ENCODE measurements around the gene AHNAK2.

AHNAK2 gene

GRCh38 chr14:105014032-105014431 lies 35.9 kb upstream of the AHNAK2 start:
- H3K4me3 ChIP-seq (ENCODE audit: low read depth in 1 of 2, low read length in 1 of 2): no peak overlapping the region
- peaks cover under 1 to 7% of the 10 kb centered on the region in 2 experiments for H3K4me1 ChIP-seq (ENCODE audit: control insufficient read depth in 1 of 2, insufficient read depth in 1 of 2, low read depth in 1 of 2, low read length in 1 of 2)

DNA sequence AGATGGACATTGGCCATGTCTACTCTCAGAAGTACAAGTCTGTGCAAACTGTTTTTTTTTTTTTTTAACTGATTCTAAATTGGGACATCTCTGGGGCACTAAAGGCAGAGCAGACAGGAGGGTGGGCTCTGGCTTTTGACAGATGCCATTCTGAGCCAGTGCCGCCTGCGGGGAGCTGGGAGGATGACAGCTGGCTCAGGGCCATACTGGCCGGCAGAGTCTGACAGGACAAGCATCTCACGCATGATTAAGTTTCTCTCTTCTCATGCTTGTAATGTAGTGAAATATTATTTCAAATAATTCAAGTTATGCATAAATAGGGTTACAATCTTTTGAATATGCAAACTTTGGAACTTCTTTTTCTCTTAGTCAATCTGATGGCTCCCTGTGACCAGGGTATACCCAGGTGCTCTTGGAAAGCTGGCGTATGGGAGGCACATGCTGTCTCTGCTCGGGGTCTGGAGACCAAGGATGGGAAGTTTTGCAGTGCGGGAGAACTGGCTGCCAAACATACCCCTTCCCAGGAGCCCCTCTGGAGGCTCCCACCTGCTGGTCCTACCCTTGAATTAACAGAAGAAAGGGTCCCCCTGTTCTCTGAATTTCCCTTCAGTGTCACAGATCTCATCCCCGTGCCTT lies 35.1 kb upstream of the AHNAK2 start:
- H3K36me3 ChIP-seq: peaks cover 33% of the 10 kb centered on the region
- peaks cover 0 to 4% of the 10 kb centered on the region in 2 experiments for H3K4me1 ChIP-seq (ENCODE audit: control insufficient read depth in 1 of 2, insufficient read depth in 1 of 2, low read depth in 1 of 2, low read length in 1 of 2)
- no peaks in the 10 kb centered on the region for H3K9me3 ChIP-seq
- H3K27me3 ChIP-seq: no peaks in the 10 kb centered on the region
- H3K27ac ChIP-seq: no peak overlapping the region
- no peak overlapping the region for H3K4me3 ChIP-seq (ENCODE audit: low read depth in 1 of 2, low read length in 1 of 2)
- TF ChIP-seq, protein P1, sequence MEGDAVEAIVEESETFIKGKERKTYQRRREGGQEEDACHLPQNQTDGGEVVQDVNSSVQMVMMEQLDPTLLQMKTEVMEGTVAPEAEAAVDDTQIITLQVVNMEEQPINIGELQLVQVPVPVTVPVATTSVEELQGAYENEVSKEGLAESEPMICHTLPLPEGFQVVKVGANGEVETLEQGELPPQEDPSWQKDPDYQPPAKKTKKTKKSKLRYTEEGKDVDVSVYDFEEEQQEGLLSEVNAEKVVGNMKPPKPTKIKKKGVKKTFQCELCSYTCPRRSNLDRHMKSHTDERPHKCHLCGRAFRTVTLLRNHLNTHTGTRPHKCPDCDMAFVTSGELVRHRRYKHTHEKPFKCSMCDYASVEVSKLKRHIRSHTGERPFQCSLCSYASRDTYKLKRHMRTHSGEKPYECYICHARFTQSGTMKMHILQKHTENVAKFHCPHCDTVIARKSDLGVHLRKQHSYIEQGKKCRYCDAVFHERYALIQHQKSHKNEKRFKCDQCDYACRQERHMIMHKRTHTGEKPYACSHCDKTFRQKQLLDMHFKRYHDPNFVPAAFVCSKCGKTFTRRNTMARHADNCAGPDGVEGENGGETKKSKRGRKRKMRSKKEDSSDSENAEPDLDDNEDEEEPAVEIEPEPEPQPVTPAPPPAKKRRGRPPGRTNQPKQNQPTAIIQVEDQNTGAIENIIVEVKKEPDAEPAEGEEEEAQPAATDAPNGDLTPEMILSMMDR (IDR thresholded peaks at IDR 0.05): no peak

More at GRCh38 chr14:105014032-105014431, 35.9 kb upstream of the AHNAK2 start:
- H3K36me3 ChIP-seq: peaks cover 27% of the 10 kb centered on the region
- TF ChIP-seq, protein P1 (IDR thresholded peaks at IDR 0.05): no peak
- no peak overlapping the region for H3K27ac ChIP-seq
- H3K27me3 ChIP-seq: no peaks in the 10 kb centered on the region
- H3K9me3 ChIP-seq: no peaks in the 10 kb centered on the region

GRCh38 chr14:105012171-105012985 lies 34.2 kb upstream of the AHNAK2 start:
- TF ChIP-seq, protein P1 (IDR thresholded peaks at IDR 0.05): no peak
- H3K4me3 ChIP-seq (ENCODE audit: low read depth in 1 of 2, low read length in 1 of 2): no peak overlapping the region

GRCh38 chr14:105011312-105011990 lies 33.3 kb upstream of the AHNAK2 start:
- H3K27ac ChIP-seq: no peak overlapping the region
- H3K9me3 ChIP-seq: no peaks in the 10 kb centered on the region
- peaks cover 0 to 4% of the 10 kb centered on the region in 2 experiments for H3K4me1 ChIP-seq (ENCODE audit: control insufficient read depth in 1 of 2, insufficient read depth in 1 of 2, low read depth in 1 of 2, low read length in 1 of 2)
- H3K36me3 ChIP-seq: peaks cover 51% of the 10 kb centered on the region
- H3K27me3 ChIP-seq: no peaks in the 10 kb centered on the region
- TF ChIP-seq, protein P1 (IDR thresholded peaks at IDR 0.05): no peak
- H3K4me3 ChIP-seq (ENCODE audit: low read depth in 1 of 2, low read length in 1 of 2): no peak overlapping the region

More at GRCh38 chr14:105012171-105012985, 34.2 kb upstream of the AHNAK2 start:
- peaks cover 42% of the 10 kb centered on the region for H3K36me3 ChIP-seq
- peaks cover 0 to 4% of the 10 kb centered on the region in 2 experiments for H3K4me1 ChIP-seq (ENCODE audit: control insufficient read depth in 1 of 2, insufficient read depth in 1 of 2, low read depth in 1 of 2, low read length in 1 of 2)
- no peak overlapping the region for H3K27ac ChIP-seq
- H3K9me3 ChIP-seq: no peaks in the 10 kb centered on the region
- no peaks in the 10 kb centered on the region for H3K27me3 ChIP-seq

- no peaks in the 10 kb centered on the region for H3K27me3 ChIP-seq
- peaks cover 0 to 4% of the 10 kb centered on the region in 2 experiments for H3K4me1 ChIP-seq (ENCODE audit: control insufficient read depth in 1 of 2, insufficient read depth in 1 of 2, low read depth in 1 of 2, low read length in 1 of 2)
- TF ChIP-seq, protein P1 (IDR thresholded peaks at IDR 0.05): no peak
- no peak overlapping the region for H3K4me3 ChIP-seq (ENCODE audit: low read depth in 1 of 2, low read length in 1 of 2)
- H3K27ac ChIP-seq: no peak overlapping the region
- H3K9me3 ChIP-seq: no peaks in the 10 kb centered on the region
- peaks cover 56% of the 10 kb centered on the region for H3K36me3 ChIP-seq
Observed at GRCh38 chr14:105010891-105011291, 32.7 kb upstream of the AHNAK2 start.
